Endothelial cell of umbilical vein (primary cell): ENCODE data around the gene SLC38A9. TPM values are rescaled to one million over a fixed set of nuclear protein-coding genes. Genes with fewer than 3 reads are reported as not detected.

Source experiments
- BruUV-seq: library from RNA; stranded (reverse); fragments of 400-500 nt; replicated peaks from 2 replicates; lab custom pipeline; 2021; lab: Mats Ljungman, UMichigan
- CTCF ChIA-PET: fragments of 300-600, 350-600 bp; sonication (Branson Sonifier 250); formaldehyde crosslinking; loops from one replicate; lab custom pipeline; 2021; ENCODE audit warnings: antibody characterized with exemption, inconsistent platforms; lab: Charles Lee
- POLR2A ChIA-PET: fragments of 300-600, 350-600 bp; sonication (Branson Sonifier 250); formaldehyde crosslinking; loops from one replicate; lab custom pipeline; 2021; ENCODE audit warnings: antibody characterized with exemption, inconsistent platforms; lab: Charles Lee
- DNase-seq: peaks from one replicate; pipeline ENCODE4 v3.0.0-alpha.2; 2011; ENCODE audit warnings: low read depth, low spot score
- FAIRE-seq: peaks from 2 replicates; lab custom pipeline; 2011; peaks lifted over from hg19 to GRCh38; lab: Jason Lieb, UNC
- H2AFZ ChIP-seq: 2 replicates; pipeline ENCODE4 v1.6.0; 2012; ENCODE audit warnings: low read depth, low read length, control low read depth, inconsistent platforms
- H3K27ac ChIP-seq: 2 replicates; pipeline ENCODE4 v1.5.1; 2011; ENCODE audit warnings: low read depth, mild to moderate bottlenecking, control low read depth, low read length, moderate library complexity; ENCODE audit not compliant: insufficient read depth
- H3K27me3 ChIP-seq, 2 experiments: 2 replicates each; pipeline versions ENCODE4 v1.6.0 to v1.6.1; 2011; ENCODE audit warnings: low read length in 2 of 2, mixed read lengths in 1 of 2; ENCODE audit not compliant: control insufficient read depth in 2 of 2, insufficient read depth in 2 of 2
- H3K36me3 ChIP-seq, 2 experiments: 2 replicates in 1 of 2; 3 replicates in 1 of 2; pipeline ENCODE4 v1.5.1; 2011; ENCODE audit warnings: low read length in 2 of 2, mild to moderate bottlenecking in 1 of 2, moderate library complexity in 1 of 2; ENCODE audit not compliant: control insufficient read depth in 2 of 2, insufficient read depth in 2 of 2; ENCODE audit errors: extremely low read depth in 1 of 2
- H3K4me1 ChIP-seq: 3 replicates; pipeline ENCODE4 v1.5.1; 2011; ENCODE audit warnings: mild to moderate bottlenecking, low read length; ENCODE audit not compliant: control insufficient read depth, insufficient read depth; ENCODE audit errors: extremely low read depth
- H3K4me2 ChIP-seq: 2 replicates; pipeline ENCODE4 v1.6.1; 2011; ENCODE audit warnings: low read length, control low read depth, mixed read lengths; ENCODE audit not compliant: insufficient read depth
- H3K4me3 ChIP-seq, 3 experiments: fragments of 200-600 bp in 1 of 3; sonication (generic), shearing (Covaris generic) in 1 of 3; replicated peaks in 1 of 3; 2 replicates each; pipeline ENCODE4 v1.5.1; 2011 to 2016; ENCODE audit warnings: control low read depth in 3 of 3, low read length in 3 of 3, mild to moderate bottlenecking in 2 of 3, inconsistent platforms in 1 of 3, low read depth in 1 of 3, moderate library complexity in 1 of 3; ENCODE audit not compliant: insufficient read depth in 1 of 3
- H3K79me2 ChIP-seq: 2 replicates; pipeline ENCODE4 v1.6.0; 2012; ENCODE audit warnings: low read length, inconsistent platforms; ENCODE audit not compliant: control insufficient read depth, insufficient read depth
- H3K9ac ChIP-seq: replicated peaks from 2 replicates; pipeline ENCODE3; 2011; ENCODE audit warnings: low read length, control low read depth; ENCODE audit not compliant: insufficient read depth; ENCODE audit errors: extremely low read depth
- H3K9me1 ChIP-seq: replicated peaks from 3 replicates; pipeline ENCODE4 v1.6.0; 2011; ENCODE audit warnings: mild to moderate bottlenecking, low read length; ENCODE audit not compliant: control insufficient read depth, insufficient read depth; ENCODE audit errors: extremely low read depth
- H3K9me3 ChIP-seq: replicated peaks from 2 replicates; pipeline ENCODE4 v1.5.1; 2012; ENCODE audit warnings: low read length, inconsistent platforms; ENCODE audit not compliant: control insufficient read depth, insufficient read depth
- H4K20me1 ChIP-seq: replicated peaks from 2 replicates; pipeline ENCODE3; 2011; ENCODE audit warnings: mild to moderate bottlenecking, low read length; ENCODE audit not compliant: control insufficient read depth, insufficient read depth; ENCODE audit errors: extremely low read depth
- EZH2 ChIP-seq: IDR thresholded peaks from 2 replicates; pipeline ENCODE4 v1.6.1; 2012; ENCODE audit warnings: borderline replicate concordance, low read depth, mild to moderate bottlenecking, moderate library complexity, low read length, inconsistent platforms; ENCODE audit not compliant: severe bottlenecking
- FOS ChIP-seq: IDR thresholded peaks from 2 replicates; pipeline ENCODE4 v1.6.1; 2011; ENCODE audit warnings: mild to moderate bottlenecking, low read length, moderate library complexity, borderline replicate concordance; ENCODE audit not compliant: insufficient read depth
- GATA2 ChIP-seq: IDR thresholded peaks from 2 replicates; pipeline ENCODE4 v1.7.0; 2011; ENCODE audit warnings: low read depth, mild to moderate bottlenecking, moderate library complexity, mixed read lengths, low read length; ENCODE audit not compliant: insufficient read length, insufficient read depth
- JUN ChIP-seq: IDR thresholded peaks from 2 replicates; pipeline ENCODE4 v1.6.1; 2011; ENCODE audit warnings: borderline replicate concordance, low read depth; ENCODE audit not compliant: insufficient read length, insufficient read depth
- MYC ChIP-seq: IDR thresholded peaks from one replicate; pipeline ENCODE4 v1.6.1; 2011; ENCODE audit warnings: mild to moderate bottlenecking, low read depth, low read length
- POLR2A ChIP-seq: IDR thresholded peaks from 2 replicates; pipeline ENCODE4 v1.6.1; 2012; ENCODE audit warnings: low read depth, mild to moderate bottlenecking, control low read depth, low read length
- POLR2AphosphoS5 ChIP-seq: IDR thresholded peaks from 2 replicates; pipeline ENCODE4 v1.6.1; 2012; ENCODE audit warnings: low read depth, mild to moderate bottlenecking, control low read depth, low read length, moderate library complexity; ENCODE audit not compliant: insufficient read depth
- dilution Hi-C: fragments of 300-500 bp; cut with MboI; formaldehyde crosslinking; loops from one replicate; pipeline ENCODE4 v1.15.0; 2019; ENCODE audit warnings: low sequenced_read_pairs; ENCODE audit not compliant: extremely low pct_ligation_motif_present
- intact Hi-C: fragments of 100-400 bp; cut with micrococcal nuclease; formaldehyde crosslinking; loops from one replicate; pipeline ENCODE4 v1.10.0; 2022
- polyA plus RNA-seq, 4 experiments: library from polyadenylated mRNA; depleted of rRNA in 3 of 4; stranded (reverse) in 3 of 4; unstranded in 1 of 4; fragments of >200 nt; gene quantifications; 2 replicates each; pipeline versions ENCODE4 v1.2.1 to v1.2.3, GENCODE V29; 2011 to 2012; ENCODE audit warnings: missing spikeins in 1 of 4
- total RNA-seq: library from RNA; stranded (reverse); gene quantifications from 2 replicates; pipeline ENCODE4 v1.2.3, GENCODE V29; 2021
- TF ChIP-seq, protein P1 (sequence below), 2 donors: IDR thresholded peaks; 1 replicate in 1 of 2; 2 replicates in 1 of 2; pipeline ENCODE4 v1.5.1; 2011; ENCODE audit warnings: low read length in 2 of 2, mild to moderate bottlenecking in 2 of 2, moderate library complexity in 2 of 2, control low read depth in 1 of 2, inconsistent platforms in 1 of 2, low read depth in 1 of 2; ENCODE audit not compliant: insufficient read depth in 1 of 2; ENCODE audit errors: extremely low read depth in 1 of 2
- TF ChIP-seq, protein P2 (sequence below): IDR thresholded peaks from 2 replicates; pipeline ENCODE4 v1.6.1; 2011; ENCODE audit not compliant: insufficient read depth, insufficient read length

Gene SLC38A9
- total and polyA plus RNA-seq, 2 donors (not counting 3 experiments of a cell fraction or from before 2014, with no cell fraction given): 14.1 to 24.9 TPM

DNA sequence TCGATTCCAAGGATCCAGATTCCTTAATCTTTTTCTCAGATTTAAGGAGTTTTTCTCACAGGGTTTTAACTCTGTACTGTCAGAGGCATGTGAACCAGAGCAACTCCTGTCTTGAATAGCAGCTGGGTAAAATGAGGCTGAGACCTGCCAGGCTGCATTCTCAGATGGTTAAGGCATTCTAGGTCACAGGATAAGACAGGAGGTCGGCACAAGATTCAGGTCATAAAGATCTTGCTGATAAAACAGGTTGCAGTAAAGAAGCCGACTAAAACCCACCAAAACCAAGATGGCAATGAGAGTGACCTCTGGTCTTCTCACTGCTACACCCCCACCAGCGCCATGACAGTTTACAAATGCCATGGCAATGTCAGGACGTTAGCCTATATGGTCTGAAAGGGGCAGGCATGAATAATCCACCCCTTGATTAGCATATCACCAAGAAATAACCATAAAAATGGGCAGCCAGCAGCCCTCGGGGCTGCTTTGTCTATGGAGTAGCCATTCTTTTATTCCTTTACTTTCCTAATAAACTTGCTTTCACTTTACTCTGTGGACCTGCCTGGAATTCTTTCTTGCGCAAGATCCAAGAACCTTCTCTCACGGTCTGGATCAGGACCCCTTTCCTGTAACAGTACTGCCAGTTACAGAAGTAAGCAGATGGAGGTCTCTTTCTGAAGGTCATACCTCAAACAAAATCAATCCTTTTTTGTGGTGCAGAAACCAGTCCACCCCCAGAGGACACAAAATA is 87.1 kb downstream of the SLC38A9 start:
- dilution Hi-C loops: no loop called here
- no TSS peak for BruUV-seq

DNA sequence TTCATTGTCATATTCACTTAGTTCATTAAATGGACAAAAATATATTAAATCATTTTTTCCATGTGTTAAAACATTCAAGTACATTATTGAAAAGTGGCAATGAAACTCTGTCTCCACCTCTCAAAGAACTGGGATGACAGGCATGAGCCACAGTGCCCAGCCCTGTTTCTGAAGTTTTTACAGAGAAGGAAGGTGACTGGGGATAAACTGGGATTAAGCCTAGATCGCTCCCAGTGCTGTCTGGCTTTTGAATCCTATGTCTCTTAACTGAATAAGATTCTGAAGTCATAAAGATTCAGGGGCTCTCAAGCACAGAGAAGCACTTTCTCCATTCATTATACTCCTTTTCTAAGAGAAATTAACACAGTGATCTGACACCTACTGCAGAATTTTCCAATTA is 88.3 kb downstream of the SLC38A9 start:
- no peak overlapping the region for H3K4me3 ChIP-seq
- no peaks in the 10 kb centered on the region for H3K36me3 ChIP-seq
- no peaks in the 10 kb centered on the region for H3K27me3 ChIP-seq
- ChIA-PET CTCF (interaction anchor here (1.0 to 1.4 kb wide), 2 partner anchors 12 to 21 kb away, joined by 3 to 4 read pairs; no protein-coding TSS in a partner anchor), POLR2A (no interaction called here)
- no peaks in the 10 kb centered on the region for H4K20me1 ChIP-seq
- no peak overlapping the region for H3K4me2 ChIP-seq
- no peaks in the 10 kb centered on the region for H3K79me2 ChIP-seq
- intact Hi-C loops: no loop called here
- BruUV-seq: no TSS peak
- no peaks in the 10 kb centered on the region for H3K4me1 ChIP-seq
- no peaks in the 10 kb centered on the region for H3K9me3 ChIP-seq
- FAIRE-seq (no peak), DNase-seq (no peak)
- H2AFZ ChIP-seq: no peak overlapping the region
- H3K27ac ChIP-seq: no peak overlapping the region
- no peak for TF ChIP-seq POLR2A
- TF ChIP-seq JUN: no peak
- TF ChIP-seq EZH2: no peak
- TF ChIP-seq FOS: no peak
- TF ChIP-seq, protein P1, sequence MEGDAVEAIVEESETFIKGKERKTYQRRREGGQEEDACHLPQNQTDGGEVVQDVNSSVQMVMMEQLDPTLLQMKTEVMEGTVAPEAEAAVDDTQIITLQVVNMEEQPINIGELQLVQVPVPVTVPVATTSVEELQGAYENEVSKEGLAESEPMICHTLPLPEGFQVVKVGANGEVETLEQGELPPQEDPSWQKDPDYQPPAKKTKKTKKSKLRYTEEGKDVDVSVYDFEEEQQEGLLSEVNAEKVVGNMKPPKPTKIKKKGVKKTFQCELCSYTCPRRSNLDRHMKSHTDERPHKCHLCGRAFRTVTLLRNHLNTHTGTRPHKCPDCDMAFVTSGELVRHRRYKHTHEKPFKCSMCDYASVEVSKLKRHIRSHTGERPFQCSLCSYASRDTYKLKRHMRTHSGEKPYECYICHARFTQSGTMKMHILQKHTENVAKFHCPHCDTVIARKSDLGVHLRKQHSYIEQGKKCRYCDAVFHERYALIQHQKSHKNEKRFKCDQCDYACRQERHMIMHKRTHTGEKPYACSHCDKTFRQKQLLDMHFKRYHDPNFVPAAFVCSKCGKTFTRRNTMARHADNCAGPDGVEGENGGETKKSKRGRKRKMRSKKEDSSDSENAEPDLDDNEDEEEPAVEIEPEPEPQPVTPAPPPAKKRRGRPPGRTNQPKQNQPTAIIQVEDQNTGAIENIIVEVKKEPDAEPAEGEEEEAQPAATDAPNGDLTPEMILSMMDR (IDR thresholded peaks at IDR 0.05; ENCODE audit: extremely low read depth in 1 of 2, insufficient read depth in 1 of 2, low read depth in 1 of 2, low read length in 2 of 2): no peak
- TF ChIP-seq, protein P2, sequence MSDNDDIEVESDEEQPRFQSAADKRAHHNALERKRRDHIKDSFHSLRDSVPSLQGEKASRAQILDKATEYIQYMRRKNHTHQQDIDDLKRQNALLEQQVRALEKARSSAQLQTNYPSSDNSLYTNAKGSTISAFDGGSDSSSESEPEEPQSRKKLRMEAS: no peak
- TF ChIP-seq POLR2AphosphoS5: no peak
- no peak for TF ChIP-seq GATA2
- no peak for TF ChIP-seq MYC
- H3K9ac ChIP-seq: no peak overlapping the region
- no peaks in the 10 kb centered on the region for H3K9me1 ChIP-seq
- dilution Hi-C loops: no loop called here

More for the DNA sequence above, 87.1 kb downstream of the SLC38A9 start:
- intact Hi-C loops: no loop called here
- Histone ChIP-seq H3K9ac (no peak overlapping the region), H3K4me2 (no peak overlapping the region), H3K79me2 (no peaks in the 10 kb centered on the region), H3K27me3 (no peaks in the 10 kb centered on the region), H2AFZ (no peak overlapping the region), H4K20me1 (no peaks in the 10 kb centered on the region), H3K9me1 (no peaks in the 10 kb centered on the region), H3K27ac (no peak overlapping the region), H3K9me3 (no peaks in the 10 kb centered on the region), H3K4me3 (no peak overlapping the region), H3K36me3 (no peaks in the 10 kb centered on the region), H3K4me1 (no peaks in the 10 kb centered on the region)
- no peak for FAIRE-seq
- TF ChIP-seq GATA2 (no peak), POLR2A (no peak), JUN (no peak), FOS (no peak)
- TF ChIP-seq, protein P2: no peak
- no peak for DNase-seq
- POLR2A ChIA-PET: no interaction called here
- CTCF ChIA-PET: interaction anchor here (1.4 kb wide), 1 partner anchor 22 kb away, joined by 4 read pairs; no protein-coding TSS in a partner anchor
